Upper lobe of right lung (tissue), 1 donor: ENCODE results near the gene CFAP126. TPM values are rescaled to one million over a fixed set of nuclear protein-coding genes. Genes with fewer than 3 reads are reported as not detected.

Source experiments
- ATAC-seq: fragments of 200-7000 bp; cut with Tn5 transposase; one replicate; pipeline ENCODE4 v1.9.1; 2020; ENCODE audit warnings: mild to moderate bottlenecking, moderate library complexity
- DNase-seq: peaks from one replicate; pipeline ENCODE4 v3.0.0-alpha.2; 2020
- H3K27ac ChIP-seq: fragments of 200-600 bp; one replicate; pipeline ENCODE4 v1.8.0; 2022
- H3K27me3 ChIP-seq: fragments of 200-600 bp; one replicate; pipeline ENCODE4 v1.8.0; 2022; ENCODE audit warnings: mild to moderate bottlenecking
- H3K36me3 ChIP-seq: fragments of 200-600 bp; one replicate; pipeline ENCODE4 v1.8.0; 2022
- H3K4me1 ChIP-seq: fragments of 200-600 bp; one replicate; pipeline ENCODE4 v1.8.0; 2022
- H3K4me3 ChIP-seq: fragments of 200-600 bp; one replicate; pipeline ENCODE4 v1.8.0; 2022; ENCODE audit warnings: mild to moderate bottlenecking
- H3K9me3 ChIP-seq: fragments of 200-600 bp; one replicate; pipeline ENCODE4 v1.8.0; 2022
- intact Hi-C: fragments of 100-400 bp; cut with DNase I; formaldehyde crosslinking; loops from one replicate; pipeline ENCODE4 v1.11.0; 2022
- total RNA-seq: library from RNA; stranded (reverse); fragmentation: NEBNext Ultra II Directional; extraction: Animal tissue kit (Norgen Biotek cat#: 25700); gene quantifications from one replicate; pipeline ENCODE4 v1.2.1, GENCODE V29; 2021
- TF ChIP-seq, protein P1 (sequence below): fragments of 200-600 bp; IDR thresholded peaks from one replicate; pipeline ENCODE4 v1.8.0; 2022; ENCODE audit warnings: antibody characterized with exemption
- donor health status: DM: no; HTN: yes; CAD: no; lungs with severe emphysema.

Gene CFAP126
- total RNA-seq, 1 donor from 2014 or later, result not detected

DNA sequence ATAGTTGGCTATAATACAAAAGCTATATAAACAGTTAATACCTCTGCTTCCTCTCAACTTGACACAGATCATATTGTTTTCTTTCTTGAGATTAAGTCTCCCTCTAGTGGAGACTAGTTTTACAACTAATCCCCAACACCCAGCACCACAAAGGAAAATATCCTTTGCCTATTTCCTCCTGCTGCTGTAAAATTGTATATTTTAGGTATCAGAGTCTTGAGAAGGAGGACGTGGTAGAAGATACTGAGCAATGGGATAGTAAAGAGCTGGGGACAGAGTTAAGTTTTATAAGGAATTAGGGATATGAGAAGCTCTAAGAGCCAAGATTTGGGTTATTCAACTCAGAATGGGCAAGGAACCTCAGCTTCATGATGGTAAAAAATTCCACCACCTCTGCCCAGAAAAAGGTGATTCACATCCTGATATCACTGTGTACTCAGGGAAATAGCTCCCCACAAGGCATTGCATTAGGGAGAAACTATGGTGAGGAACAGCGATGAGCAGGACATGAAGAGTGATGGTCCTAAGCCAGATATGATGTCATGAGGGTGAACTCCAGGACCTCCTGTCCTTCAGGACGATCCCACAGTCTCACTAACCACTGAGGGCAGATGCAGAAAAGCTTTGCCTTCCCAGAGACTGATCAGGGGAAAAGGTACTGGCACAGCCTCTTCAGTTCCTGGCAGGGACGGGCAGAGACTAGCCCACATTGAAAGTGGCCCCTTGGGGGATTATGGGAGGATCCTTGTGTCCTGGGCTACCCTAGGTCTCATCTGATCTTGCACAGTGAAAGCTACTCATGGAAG lies 14.7 kb upstream of the CFAP126 start:
- DNase-seq (no peak), ATAC-seq (peak; percentile 92)
- Histone ChIP-seq H3K9me3 (no peaks in the 10 kb centered on the region), H3K27me3 (no peaks in the 10 kb centered on the region), H3K4me1 (peaks cover 5% of the 10 kb centered on the region), H3K36me3 (no peaks in the 10 kb centered on the region), H3K4me3 (no peak overlapping the region), H3K27ac (no peak overlapping the region)
- TF ChIP-seq, protein P1, sequence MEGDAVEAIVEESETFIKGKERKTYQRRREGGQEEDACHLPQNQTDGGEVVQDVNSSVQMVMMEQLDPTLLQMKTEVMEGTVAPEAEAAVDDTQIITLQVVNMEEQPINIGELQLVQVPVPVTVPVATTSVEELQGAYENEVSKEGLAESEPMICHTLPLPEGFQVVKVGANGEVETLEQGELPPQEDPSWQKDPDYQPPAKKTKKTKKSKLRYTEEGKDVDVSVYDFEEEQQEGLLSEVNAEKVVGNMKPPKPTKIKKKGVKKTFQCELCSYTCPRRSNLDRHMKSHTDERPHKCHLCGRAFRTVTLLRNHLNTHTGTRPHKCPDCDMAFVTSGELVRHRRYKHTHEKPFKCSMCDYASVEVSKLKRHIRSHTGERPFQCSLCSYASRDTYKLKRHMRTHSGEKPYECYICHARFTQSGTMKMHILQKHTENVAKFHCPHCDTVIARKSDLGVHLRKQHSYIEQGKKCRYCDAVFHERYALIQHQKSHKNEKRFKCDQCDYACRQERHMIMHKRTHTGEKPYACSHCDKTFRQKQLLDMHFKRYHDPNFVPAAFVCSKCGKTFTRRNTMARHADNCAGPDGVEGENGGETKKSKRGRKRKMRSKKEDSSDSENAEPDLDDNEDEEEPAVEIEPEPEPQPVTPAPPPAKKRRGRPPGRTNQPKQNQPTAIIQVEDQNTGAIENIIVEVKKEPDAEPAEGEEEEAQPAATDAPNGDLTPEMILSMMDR, result peak; percentile 73
- intact Hi-C loops, result loop anchor here (10.0 kb wide), 1 partner anchor 158 kb away; the partner anchor contains the start of genes APOA2 and TOMM40L

DNA sequence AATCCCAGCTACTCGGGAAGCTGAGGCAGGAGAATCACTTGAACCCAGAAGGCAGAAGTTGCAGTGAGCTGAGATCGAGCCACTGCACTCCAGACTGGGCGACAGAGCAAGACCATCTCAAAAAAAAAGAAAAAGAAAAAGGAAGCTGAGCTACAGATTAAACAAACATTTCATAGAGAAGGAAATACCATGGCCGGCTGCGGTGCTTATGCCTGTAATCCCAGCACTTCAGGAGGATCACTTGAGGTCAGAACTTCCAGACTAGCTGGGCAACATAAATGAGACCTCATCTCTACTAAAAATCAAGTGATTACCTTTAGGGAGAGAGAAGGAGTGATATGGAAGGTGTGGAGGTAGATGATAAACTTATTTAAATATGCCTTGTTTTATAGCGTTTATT lies 14.0 kb upstream of the CFAP126 start:
- Histone ChIP-seq H3K4me3 (no peak overlapping the region), H3K9me3 (no peaks in the 10 kb centered on the region), H3K4me1 (peaks cover 5% of the 10 kb centered on the region), H3K36me3 (no peaks in the 10 kb centered on the region), H3K27ac (no peak overlapping the region), H3K27me3 (no peaks in the 10 kb centered on the region)
- DNase-seq (no peak), ATAC-seq (no peak)
- intact Hi-C loops, result loop anchor here (10.0 kb wide), 1 partner anchor 157 kb away; the partner anchor contains the start of genes APOA2 and TOMM40L
- TF ChIP-seq, protein P1, result no peak

DNA sequence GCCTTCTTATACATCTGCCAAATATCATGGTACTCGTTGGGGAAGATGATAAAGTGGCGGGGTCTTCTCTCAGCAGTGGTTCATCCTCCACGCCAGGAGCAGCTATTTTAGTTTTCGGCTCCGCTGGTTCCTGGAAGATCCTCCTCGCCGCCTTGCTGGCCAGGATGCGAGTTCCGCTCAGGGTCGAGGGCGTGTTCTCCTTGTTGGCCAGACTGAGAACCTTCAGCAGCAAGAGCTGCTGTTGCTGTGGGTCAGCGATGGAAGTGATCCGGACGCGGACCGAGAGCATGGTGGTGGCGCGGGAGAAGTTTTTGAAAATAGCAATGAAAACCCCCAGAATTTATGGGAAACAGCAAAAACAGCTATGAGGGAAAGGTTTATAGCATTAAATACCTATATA lies 11.4 kb upstream of the CFAP126 start:
- Histone ChIP-seq H3K27me3 (no peaks in the 10 kb centered on the region), H3K9me3 (no peaks in the 10 kb centered on the region), H3K27ac (no peak overlapping the region), H3K4me3 (no peak overlapping the region), H3K36me3 (no peaks in the 10 kb centered on the region), H3K4me1 (peaks cover 5% of the 10 kb centered on the region)
- DNase-seq (no peak), ATAC-seq (no peak)
- intact Hi-C loops, result no loop called here
- TF ChIP-seq, protein P1, result no peak

DNA sequence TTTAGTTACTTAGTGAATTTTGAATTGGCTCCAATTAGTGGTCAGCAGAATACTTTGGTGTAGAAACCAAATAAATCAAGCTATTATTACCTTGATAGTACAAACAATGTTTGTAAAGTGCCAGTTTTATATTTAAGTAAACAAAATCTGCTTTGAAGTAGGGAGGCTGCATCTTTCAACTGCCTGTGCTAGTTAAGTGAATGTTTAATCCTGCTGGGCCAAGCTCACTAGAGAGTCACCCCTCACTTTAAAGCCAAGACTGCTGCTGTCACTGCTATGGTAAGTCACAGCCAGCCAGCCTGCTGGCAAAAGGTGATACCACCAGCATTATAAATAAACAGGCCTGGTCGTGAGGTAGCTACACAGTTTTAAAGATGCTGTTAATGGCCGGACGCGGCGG lies 10.3 kb upstream of the CFAP126 start:
- no peaks in the 10 kb centered on the region for H3K27me3 ChIP-seq
- no peak for DNase-seq
- H3K9me3 ChIP-seq, result no peaks in the 10 kb centered on the region
- TF ChIP-seq, protein P1, result no peak
- intact Hi-C loops, result no loop called here
- H3K36me3 ChIP-seq, result no peaks in the 10 kb centered on the region
- no peak overlapping the region for H3K4me3 ChIP-seq
- ATAC-seq, result no peak
- H3K27ac ChIP-seq, result no peak overlapping the region
- peaks cover 5% of the 10 kb centered on the region for H3K4me1 ChIP-seq

DNA sequence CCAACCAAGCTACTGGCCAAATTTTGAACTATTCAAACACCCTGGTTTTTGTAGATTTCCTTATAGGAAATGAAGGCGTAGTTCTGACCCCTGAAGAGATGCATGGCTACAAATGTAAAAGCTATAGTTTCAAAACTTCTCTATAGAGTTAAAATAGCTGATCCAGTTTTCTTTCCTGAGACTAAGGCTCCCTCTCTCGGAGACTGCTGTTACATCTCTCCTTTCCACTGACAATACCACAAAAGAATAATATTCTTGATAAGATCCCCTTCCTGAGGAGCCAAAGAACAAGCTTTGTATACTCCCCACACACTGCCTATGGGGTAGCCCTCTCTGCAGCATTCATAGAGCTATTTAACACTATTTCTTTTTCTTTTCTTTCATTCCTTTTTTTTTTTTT lies 6.7 kb upstream of the CFAP126 start:
- no peak overlapping the region for H3K27ac ChIP-seq
- intact Hi-C loops, result no loop called here
- TF ChIP-seq, protein P1, result peak; percentile 12
- H3K4me3 ChIP-seq, result no peak overlapping the region
- no peak for ATAC-seq
- no peaks in the 10 kb centered on the region for H3K9me3 ChIP-seq
- no peaks in the 10 kb centered on the region for H3K27me3 ChIP-seq
- no peaks in the 10 kb centered on the region for H3K36me3 ChIP-seq
- no peaks in the 10 kb centered on the region for H3K4me1 ChIP-seq
- DNase-seq, result no peak
